Peyer's patch (tissue), 4 donors: ENCODE measurements around the gene KCNJ9.

ENCODE experiments used
- POLR2A ChIP-seq, 2 donors: fragments of 450-650 bp; IDR thresholded peaks; one replicate each; pipeline ENCODE4 v1.5.1; 2017; ENCODE audit warnings: antibody characterized with exemption in 2 of 2, mild to moderate bottlenecking in 2 of 2, moderate library complexity in 2 of 2
- TF ChIP-seq, protein P1 (sequence below), 6 experiments: fragments of 450-650 bp in 4 of 6; fragments of 200-600 bp in 2 of 6; sonication (generic) in 1 of 6; IDR thresholded peaks; one replicate each; pipeline ENCODE4 v1.5.1; 2017 to 2019; ENCODE audit warnings: antibody characterized with exemption in 6 of 6, mild to moderate bottlenecking in 3 of 6, moderate library complexity in 1 of 6

- TF ChIP-seq, protein P1, sequence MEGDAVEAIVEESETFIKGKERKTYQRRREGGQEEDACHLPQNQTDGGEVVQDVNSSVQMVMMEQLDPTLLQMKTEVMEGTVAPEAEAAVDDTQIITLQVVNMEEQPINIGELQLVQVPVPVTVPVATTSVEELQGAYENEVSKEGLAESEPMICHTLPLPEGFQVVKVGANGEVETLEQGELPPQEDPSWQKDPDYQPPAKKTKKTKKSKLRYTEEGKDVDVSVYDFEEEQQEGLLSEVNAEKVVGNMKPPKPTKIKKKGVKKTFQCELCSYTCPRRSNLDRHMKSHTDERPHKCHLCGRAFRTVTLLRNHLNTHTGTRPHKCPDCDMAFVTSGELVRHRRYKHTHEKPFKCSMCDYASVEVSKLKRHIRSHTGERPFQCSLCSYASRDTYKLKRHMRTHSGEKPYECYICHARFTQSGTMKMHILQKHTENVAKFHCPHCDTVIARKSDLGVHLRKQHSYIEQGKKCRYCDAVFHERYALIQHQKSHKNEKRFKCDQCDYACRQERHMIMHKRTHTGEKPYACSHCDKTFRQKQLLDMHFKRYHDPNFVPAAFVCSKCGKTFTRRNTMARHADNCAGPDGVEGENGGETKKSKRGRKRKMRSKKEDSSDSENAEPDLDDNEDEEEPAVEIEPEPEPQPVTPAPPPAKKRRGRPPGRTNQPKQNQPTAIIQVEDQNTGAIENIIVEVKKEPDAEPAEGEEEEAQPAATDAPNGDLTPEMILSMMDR (IDR thresholded peaks at IDR 0.05) = no peak
- TF ChIP-seq POLR2A (IDR thresholded peaks at IDR 0.05) = no peak
Measured at GRCh38 chr1:160129046-160129445, 47.7 kb downstream of the KCNJ9 start.
